Stimulated activated CD4-positive, alpha-beta T cell treated with anti-CD3 and anti-CD28 coated beads, Interleukin-2, amount 100 ng/mL, for 4 hours (primary cell): ENCODE measurements around the gene MIA.
"Not testable (repeated sequence)": the region's sequence is repeated elsewhere in the genome, so short reads cannot be mapped to it uniquely, and the experiment has no call there.

Experiments
- DNase-seq: peaks from one replicate; pipeline ENCODE4 v3.0.0-alpha.2; 2020; ENCODE audit warnings: low read depth

MIA gene

DNA sequence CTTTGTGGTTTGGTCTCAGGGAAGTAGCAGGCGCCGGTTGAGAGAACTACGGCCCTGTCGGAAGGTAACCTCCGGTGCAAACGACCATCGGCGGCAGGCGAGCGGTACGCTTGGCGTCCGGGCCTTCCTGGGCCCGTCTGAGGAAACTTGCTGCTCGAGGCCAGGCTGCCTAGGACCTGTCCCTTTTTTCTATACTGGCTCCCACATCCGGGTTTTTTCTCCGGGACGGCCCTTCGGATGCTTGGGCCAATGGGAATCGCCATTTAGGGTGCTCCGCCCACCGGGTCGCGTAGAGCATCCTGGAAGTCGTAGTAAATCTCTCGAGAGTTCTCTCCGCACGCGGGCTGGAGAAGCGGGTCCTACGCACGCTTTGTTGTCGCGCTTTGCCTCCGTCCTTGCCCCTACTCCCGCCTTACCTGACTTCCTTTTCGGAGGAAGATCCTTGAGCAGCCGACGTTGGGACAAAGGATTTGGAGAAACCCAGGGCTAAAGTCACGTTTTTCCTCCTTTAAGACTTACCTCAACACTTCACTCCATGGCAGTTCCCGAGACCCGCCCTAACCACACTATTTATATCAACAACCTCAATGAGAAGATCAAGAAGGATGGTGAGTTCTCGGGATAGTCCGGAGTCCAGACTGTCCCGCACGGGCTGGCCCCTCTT, 24.3 kb upstream of the MIA start, which contains the start of gene SNRPA:
Gene SNRPA, plus strand, starts transcription at position 330 of the 664 bp plus-strand sequence. Its CDS starts 206 bp downstream, at position 536.
- DNase-seq: peak; percentile 95

DNA sequence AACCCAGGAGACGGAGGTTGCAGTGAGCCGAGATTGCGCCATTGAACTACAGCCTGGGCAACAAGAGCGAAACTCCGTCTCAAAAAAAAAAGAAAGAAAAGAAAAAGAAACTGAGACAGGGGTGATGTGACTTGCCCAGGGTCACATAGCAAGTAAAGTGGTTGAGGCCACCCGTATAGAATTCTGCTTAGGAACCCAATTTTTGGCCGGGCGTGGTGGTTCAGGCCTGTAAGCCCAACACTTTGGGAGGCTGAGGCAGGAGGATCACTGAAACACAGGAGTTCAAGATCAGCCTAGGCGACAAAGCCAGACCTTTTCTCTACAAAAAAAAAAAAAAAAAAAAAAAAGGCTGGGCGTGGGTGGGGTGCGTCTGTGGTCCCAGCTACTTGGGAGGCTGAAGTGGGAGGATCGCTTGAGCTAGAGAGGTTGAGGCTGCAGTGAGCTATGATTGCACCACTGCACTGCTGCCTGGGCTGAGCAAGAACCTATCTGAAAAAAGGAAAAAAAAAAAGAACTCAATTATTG, 23.0 kb upstream of the MIA start:
- DNase-seq: no peak

DNA sequence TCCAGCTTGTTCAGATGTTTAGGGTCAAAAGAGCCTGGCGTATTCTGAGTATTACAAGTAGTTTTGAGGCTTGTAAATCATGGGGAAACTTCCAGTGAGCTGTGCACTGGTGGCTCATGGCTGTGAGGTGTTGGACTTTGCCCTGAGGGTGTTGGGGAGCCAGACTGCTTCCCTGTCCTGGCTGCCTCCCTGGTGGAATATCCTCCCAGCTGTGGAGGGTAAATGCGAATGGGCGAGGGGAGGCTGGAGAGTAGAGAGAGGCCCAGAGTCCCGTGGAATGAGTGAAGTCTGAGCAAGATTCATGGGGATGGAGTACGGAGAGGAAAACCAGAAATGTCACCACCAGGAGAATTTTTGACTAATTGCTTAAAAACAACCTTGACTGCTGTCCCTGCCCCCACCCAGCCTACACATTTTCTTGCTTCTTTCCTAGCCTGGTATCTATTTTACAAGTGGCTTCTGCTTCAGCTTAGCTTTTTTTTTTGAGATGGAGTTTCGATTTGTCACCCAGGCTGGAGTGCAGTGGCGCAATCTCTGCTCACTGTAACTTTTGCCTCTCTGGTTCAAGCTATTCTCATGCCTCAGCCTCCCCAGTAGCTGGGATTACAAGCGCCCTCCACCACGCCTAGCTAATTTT, 20.6 kb upstream of the MIA start:
- DNase-seq: peak; percentile 48

DNA sequence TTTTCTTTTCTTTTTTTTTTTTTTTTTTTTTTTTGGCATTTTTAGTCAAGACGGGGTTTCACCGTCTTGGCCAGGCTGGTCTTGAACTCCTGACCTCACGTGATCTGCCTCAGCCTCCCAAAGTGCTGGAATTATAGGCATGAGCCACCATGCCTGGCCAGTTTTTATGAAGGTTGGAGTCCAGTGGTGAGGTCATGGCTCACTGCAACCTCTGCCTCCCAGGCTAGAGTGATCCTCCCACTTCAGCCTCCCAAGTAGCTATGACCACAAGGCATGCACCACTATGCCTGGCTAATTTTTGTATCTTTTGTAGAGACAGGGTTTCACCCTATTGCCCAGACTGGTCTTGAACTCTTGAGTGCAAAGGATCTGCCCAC, 20.1 kb upstream of the MIA start:
- DNase-seq: no peak

DNA sequence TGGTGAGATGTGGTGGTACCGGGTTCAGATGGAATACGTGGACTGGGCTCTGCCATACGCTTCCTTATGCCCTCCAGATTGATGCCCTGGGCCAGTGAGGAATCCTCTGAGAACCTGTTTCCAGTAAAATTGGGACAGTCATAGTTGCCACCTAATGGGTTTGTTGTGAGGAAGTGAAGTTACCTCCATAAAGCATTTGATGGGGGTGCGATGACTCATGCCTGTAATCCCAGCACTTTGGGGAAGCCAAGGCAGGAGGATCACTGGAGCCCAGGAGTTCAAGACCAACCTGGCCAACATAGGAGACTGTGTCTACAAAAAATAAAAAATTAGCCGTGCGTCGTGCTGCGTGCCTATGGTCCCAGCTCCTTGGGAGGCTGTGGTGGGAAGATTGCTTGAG, 19.5 kb upstream of the MIA start:
- no peak for DNase-seq

DNA sequence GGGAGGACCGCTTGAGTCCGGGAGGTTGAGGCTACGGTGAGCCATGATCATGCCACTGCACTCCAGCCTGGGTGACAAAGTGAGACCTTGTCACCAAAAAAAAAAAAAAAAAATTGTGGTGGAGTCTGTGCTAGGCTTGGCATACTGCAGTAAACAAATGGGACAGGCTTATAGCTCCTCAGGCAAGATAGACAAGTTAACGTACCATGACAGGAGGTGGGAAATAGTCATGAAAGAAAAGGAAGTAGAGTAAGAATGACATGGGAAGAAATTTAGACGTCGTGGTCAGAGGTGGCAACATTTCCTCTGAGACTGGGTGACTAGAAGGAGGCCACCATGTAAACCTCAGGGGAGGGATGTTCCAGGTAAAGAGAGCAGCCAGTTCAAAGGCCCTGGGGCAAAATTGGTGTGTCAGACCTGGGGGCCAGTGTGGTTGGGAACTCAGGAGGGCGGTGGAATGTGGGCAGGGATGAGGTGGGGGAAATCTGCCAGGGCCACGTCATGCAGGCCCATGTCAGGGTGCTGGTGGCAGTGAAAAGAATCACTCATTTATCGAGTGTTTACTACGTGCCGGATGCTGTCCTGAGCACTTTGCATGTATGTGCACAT, 18.7 kb upstream of the MIA start:
- DNase-seq: no peak

DNA sequence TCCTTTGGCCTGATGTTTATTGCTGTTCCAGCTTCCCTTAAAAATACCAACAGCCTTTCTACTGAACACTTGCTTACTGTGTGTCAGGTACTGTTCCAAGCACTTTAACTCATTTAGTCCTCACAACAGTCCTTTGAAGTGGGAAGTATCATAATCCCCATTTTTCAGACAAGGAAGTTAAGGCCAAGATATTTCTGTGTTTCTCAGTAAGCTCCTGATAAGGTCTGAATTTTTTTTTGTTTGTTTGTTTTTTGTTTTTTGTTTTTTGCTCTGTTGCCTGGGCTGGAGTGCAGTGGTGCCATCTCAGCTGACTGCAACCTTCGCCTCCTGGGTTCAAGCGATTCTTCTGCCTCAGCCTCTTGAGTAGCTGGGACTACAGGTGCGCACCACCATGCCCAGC, 16.8 kb upstream of the MIA start:
- no peak for DNase-seq

DNA sequence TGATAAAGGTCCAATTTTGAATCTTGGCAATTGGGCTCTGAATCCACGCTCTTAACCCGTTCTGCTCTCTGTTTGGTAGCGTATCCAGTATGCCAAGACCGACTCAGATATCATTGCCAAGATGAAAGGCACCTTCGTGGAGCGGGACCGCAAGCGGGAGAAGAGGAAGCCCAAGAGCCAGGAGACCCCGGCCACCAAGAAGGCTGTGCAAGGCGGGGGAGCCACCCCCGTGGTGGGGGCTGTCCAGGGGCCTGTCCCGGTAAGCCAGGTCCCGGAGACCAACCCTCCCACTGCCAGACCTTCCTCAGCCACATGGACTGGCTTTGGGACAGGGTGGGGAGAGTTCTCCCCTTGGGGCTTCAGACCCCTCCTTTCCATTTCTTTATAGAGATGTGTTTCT, 16.0 kb upstream of the MIA start:
- DNase-seq: no peak

DNA sequence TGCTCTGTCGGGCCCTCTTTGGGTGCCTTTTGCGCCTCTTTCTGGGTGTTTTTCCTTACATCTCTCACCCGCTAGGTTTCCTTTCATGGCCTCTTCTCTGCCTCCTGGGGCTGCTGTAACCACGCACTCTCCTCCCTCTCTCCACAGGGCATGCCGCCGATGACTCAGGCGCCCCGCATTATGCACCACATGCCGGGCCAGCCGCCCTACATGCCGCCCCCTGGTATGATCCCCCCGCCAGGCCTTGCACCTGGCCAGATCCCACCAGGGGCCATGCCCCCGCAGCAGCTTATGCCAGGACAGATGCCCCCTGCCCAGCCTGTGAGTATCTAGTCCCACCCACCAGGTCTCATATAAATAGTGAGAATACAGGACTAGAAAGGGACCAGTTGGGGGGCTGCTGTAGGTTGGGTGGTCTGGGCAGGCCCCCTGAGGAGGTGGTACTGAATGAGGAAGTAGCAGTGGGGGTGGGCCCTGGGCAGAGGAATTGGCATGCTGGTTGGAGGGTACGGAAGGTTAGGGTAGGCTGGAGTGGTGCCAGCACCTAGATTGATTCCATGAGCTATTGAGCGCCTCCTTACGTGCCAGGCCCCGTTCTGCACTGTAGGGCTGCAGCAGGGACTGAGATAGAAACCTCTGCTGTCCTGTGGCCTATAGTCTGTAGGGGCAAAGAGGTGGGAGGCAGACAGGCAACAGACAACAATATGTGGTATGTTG, 12.4 kb upstream of the MIA start:
- no peak for DNase-seq

DNA sequence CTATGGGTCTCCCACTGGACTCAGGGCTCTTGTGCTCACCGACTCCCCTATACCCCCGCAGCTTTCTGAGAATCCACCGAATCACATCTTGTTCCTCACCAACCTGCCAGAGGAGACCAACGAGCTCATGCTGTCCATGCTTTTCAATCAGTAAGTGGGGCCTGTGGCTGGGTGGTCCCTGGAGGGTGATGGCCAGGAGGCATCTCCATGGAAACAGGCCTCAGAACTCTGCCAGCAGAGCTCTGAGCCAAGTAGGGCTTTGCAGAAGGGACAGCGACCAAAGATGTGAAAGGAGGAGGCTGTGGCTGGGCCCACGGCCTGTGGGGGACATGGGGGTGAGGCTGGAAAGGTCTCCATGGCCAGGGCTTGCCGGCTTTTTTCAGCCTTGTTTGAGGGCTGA, 11.8 kb upstream of the MIA start:
- no peak for DNase-seq

DNA sequence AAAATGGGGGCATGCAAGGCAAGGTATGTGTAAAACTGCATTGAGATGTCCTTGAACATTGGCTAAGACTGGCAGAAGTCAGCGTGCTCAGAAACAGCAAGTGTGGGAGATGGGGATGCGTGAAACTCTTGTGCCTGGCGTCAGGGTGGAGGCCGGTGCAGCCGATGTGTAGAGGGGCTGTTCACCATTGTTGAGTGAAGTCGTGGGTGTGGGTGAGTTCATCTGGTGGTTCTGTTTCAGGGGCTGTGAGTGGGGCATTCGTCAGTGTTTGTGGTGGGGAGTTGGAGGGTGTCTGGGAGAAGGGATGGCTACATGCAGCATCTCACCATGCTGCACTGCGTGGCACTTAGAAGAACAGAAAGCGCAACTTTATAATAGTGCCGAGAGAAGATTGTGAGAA, 11.4 kb upstream of the MIA start:
- DNase-seq: no peak

DNA sequence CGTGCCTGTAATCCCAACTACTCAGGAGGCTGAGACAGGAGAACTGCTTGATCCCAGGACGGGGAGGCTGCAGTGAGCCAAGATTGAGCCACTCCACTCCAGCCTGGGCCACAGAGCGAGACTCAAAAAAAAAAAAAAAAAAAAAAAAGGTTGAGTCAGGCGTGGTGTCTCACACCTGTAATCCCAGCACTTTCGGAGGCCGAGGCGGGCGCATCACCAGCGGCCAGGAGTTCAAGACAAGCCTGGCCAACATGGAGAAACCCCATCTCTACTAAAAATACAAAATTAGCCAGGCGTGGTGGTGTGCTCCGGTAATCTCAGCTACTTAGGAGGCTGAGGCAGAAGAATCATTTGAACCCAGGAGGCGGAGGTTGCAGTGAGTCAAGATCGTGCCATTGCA, 8.9 kb upstream of the MIA start:
- not testable (repeated sequence) for DNase-seq

DNA sequence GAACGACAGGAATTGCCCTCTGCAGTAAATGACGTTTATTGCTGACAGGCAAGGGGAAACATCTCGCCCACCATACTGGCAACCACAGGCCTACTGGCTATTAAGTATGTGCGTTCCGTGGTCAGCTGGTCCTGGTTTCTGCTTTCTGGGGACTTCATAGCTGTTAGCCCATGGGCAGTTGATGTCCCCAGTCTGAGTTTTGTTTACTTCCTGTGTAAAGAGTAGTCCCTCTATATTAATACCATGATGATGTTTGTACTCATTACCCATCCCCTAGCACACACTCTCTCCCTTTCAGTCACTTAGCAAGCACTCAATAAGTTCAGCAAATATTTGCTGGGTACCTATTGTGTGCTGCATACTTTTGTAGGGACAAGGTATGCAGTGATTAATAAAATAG, 6.5 kb upstream of the MIA start:
- DNase-seq: no peak

DNA sequence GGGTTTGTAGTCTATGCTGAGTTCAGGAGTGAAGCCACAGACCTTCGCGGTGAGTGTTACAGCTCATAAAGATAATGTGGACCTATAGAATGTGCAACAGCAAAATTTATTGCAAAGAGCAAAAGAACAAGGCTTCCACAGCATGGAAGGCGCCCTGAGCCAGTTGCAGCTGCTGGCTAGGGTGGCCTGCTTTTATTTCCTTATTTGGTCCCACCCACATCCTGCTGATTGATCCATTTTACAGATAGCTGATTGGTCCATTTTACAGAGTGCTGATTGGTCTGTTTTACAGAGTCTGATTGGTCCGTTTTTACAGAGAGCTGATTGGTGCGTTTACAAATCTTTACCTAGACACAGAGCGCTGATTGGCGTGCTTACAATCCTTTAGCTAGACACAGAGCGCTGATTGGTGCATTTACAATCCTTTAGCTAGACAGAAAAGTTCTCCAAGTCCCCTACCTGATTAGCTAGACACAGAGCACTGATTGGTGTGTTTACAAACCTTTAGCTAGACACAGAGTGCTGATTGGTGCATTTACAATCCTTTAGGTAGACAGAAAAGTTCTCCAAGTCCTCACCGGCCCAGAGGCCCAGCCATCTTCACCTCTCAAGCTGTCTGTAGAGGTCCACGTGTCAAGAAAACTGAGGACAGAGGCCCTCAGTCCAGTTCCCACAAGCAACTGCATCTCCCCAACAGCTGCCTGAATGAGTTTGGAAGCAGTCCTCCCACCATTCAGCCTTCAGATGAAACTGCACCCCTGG, 4.0 kb upstream of the MIA start:
- not testable (repeated sequence) for DNase-seq

DNA sequence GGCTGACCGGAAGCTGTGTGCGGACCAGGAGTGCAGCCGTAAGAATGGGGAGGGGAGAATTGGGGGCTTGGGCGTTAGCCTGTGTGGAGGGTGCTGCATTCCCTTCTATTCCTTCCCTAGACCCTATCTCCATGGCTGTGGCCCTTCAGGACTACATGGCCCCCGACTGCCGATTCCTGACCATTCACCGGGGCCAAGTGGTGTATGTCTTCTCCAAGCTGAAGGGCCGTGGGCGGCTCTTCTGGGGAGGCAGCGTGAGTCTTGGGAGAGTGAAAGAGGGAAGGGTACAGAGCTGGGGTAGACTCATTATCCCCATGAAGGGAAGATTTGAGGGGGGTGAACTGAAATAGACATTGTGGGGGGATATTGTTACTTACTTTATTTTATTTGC, 306 bp downstream of the MIA start:
- no peak for DNase-seq

DNA sequence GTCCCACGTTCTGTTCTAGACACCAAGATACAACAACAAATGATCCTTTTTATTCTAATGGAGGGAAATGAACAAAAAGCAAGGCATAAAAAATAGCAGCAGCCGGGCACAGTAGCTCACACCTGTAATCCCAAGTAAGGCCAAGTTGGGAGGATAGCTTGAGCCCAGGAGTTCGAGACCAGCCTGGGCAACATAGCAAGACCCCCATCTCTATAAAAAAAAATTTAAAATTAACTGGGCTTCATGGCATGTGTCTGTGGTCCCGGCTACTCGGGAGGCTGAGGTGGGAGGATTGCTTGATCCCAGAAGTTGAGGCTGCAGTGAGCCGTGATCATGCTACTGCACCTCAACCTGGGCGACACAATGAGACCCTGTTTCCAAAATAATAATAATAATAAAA, 1.0 kb downstream of the MIA start:
- no peak for DNase-seq

DNA sequence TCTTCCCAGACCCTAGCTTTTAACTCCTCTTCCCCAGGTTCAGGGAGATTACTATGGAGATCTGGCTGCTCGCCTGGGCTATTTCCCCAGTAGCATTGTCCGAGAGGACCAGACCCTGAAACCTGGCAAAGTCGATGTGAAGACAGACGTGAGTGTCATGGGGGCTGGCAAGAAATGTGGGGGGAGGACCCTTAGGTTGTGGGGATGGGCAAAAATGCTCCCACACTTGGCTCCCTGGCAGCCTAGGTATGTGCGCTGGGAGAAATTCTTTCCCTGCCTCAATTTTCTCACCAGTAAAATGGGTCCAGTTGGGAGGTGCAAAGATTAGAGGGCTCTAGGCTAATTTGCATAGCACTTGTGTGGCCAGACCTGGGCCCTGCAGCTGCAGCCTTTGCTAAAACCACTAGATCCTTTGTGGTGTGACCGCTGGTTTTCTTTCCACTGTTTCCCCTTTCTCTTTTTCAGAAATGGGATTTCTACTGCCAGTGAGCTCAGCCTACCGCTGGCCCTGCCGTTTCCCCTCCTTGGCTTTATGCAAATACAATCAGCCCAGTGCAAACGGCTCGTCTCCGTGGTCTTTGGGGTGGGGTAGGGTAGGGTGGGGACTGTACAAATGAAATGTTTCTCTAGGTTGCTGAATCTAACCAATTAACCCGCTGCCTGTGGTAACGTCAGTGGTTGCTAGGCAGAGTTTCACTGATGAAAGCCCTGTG, 1.8 kb downstream of the MIA start:
- peak; percentile 86 for DNase-seq

DNA sequence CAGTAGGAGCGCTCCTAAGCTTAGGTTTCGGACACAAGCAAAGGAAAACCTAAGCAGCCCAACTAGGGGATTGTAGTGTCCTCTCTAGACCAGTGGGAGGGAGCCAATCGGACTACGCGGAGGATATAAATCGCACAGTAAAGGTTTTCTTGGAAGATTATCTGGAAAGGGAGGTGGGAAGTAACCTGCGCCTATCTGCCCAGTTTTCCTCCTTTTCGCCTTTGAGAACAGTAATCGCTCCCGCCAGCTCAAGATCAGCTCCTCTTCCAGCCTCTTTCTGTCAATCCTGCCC, 2.3 kb downstream of the MIA start:
- no peak for DNase-seq

DNA sequence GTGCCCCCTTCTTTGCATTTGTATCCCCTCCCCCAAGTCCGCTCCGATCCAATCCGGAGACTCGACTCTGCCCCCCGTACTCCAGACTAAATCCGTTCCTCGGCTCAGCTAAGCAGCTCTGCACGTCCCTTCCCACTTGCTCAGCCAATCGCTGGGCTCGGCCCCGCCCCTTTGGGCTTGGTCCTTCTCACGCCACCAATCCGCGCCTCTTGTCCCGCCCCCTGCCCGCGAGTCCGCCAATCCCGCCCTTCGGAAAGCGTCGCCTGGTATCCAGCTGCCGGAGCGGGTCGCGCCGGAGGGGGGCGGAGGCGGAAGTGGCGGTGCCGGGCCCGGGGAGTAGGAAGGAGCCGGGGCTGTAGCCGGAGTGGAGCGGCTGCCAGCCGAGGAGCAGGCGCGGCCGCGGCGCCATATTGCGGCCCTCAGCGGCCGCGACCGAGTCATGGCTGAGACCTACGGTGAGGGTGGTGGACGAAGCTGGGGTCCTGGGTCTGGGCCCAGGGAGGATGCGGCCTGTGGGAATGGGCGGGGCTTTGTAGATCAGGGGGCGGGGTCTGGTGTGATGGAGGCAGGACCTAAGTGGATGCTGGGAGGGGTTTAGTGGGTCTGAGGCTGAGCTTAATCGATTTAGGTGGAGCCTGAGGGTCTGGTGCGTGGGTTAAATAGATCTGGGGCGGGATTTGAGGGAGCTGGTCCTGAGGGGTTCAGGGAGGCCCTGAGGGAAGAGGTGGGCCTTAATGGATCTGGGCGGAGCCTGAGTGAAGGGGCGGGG, 2.8 kb downstream of the MIA start, which contains the start of gene RAB4B:
Gene RAB4B, plus strand, starts transcription at position 311 of the 769 bp plus-strand sequence. Its CDS starts 129 bp downstream, at position 440.
- peak; percentile 100 for DNase-seq

DNA sequence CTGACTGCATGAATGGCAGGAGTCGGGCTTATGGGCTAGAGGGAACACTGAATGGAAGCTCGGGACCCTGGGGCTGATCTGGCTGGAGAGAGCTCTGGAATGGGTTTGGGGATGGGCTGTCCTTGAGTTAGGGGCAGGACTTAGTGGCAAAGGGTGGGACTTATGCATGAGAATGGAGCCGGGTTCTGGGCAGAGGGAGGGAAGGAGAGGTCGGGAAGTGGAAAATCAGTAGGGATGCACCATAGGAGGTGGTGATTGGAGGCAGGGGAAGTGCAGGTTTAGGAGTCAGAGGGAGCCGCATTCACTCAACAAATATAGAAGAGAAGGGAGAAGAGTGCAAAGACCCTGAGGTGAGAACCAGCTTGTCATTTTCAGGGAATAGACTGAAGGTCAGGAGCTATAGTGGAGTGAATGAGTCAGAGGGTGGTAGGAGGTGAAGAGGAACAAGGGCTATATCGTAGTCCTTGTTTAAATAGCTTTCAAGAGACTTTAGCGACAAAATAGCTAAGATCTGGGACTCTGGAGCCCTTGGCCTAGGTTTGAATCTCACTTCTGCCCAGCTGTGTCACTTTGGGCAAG, 3.5 kb downstream of the MIA start:
- DNase-seq: no peak
